ENCODE measurements around the gene TRAK1.
A peak's percentile ranks its signal among the peaks of the same experiment; 100 is the strongest.
"Not testable (repeated sequence)": the region's sequence is repeated elsewhere in the genome, so short reads cannot be mapped to it uniquely, and the experiment has no call there.

The TRAK1 gene

DNA sequence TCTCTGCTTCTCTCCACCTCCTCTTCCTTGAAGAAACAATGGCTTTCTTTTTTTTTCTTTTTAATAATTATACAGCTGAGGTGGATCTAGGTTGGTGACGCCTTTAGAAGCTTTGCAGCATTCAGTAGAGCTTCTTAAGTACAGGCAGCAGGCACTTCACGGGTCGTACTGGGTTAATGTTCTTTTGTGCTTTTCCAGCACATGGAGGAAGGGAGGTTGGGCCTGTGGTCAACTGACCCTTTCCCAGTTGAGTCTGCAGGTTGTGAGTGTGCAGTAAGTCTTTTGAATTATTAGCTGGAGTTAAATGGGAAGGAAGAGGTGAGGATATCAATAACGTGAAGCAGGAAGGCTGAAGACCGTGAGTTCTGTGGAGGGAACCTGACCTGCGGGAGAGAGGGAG lies 7.0 kb downstream of the TRAK1 start:
- DNase-seq, result no peak

DNA sequence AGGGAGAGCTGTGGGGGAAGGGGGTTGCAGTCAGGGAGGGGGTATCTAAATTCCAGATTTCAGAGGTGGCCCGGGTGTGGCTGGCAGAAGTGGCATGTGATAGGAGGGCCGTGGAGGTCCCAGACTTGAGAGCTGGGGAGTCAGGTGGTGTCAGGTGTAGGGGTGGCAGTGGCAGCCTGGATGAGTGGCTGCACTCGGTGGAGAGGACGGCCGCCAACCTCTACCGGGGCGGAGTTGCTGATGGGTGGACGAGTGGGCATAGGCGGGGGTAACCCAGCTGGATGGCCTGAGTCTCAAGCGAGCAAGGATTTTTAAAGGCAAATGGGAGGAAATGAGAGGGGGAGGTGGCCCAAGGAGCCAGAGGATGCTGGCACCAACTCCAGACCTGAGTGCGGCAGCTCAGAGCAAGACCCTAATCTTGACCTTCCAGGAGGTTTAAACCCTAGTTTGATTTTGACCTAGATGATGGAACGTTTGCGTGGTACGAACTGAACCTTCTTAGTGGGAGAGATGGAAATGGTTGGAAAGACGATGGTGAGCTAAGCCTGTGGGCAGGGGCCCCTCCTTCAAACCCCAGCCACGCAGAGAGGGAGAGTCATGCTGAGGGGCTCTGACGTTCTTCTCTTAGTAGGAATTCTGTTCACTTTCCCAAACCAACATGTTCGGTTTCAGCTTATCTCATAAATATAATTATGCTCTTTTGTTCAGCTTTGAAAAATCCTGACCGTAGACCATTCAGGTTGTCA lies 8.0 kb downstream of the TRAK1 start:
- no peak for DNase-seq

GRCh38 chr3:42101048-42101447 lies 9.9 kb downstream of the TRAK1 start:
- peak; percentile 83 for DNase-seq

DNA sequence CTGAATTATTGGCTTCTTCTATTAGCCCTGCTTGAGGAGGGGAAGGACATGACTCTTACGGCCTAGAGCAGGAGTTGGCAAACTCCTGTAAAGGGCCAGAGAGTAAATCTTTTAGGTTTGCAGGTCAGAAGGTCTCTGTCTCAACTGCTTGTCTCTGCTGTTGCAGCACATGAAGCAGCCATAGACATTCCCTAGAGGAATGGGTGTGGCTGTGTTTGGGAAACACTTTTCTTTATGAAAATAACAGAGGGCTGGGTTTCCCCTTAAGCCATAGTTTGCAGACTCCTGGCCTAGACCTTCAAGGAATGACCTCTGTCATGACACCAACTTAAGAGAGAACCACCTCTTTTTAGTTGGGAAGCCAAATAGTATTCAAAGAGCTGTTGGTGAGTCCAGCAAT lies 10.3 kb downstream of the TRAK1 start:
- no peak for DNase-seq

- peak; percentile 58 for DNase-seq
Observed at GRCh38 chr3:42102571-42102970, 11.4 kb downstream of the TRAK1 start.

DNA sequence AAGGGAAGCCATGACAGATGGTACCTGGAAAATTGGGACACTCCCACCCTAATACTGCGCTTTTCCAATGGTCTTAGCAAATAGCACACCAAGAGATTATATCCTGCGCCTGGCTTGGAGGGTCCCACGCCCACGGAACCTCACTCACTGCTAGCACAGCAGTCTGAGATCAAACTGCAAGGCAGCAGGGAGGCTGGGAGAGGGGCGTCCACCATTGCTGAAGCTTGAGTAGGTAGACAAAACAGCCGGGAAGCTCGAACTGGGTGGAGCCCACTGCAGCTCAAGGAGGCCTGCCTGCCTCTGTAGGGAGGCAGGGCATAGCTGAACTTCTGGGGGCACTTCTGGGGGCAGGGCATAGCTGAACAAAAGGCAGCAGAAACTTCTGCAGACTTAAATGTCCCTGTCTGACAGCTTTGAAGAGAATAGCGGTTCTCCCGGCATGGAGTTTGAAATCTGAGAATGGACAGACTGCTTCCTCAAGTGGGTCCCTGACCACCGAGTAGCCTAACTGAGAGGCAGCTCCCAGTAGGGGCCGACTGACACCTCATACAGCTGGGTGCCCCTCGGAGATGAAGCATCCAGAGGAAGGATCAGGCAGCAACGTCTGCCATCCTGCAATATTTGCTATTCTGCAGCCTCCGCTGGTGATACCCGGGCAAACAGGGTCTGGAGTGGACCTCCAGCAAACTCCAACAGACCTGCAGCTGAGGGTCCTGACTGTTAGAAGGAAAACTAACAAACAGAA lies 12.9 kb downstream of the TRAK1 start:
- DNase-seq, result not testable (repeated sequence)

GRCh38 chr3:42105994-42106393 lies 14.8 kb downstream of the TRAK1 start:
- DNase-seq, result not testable (repeated sequence)

DNA sequence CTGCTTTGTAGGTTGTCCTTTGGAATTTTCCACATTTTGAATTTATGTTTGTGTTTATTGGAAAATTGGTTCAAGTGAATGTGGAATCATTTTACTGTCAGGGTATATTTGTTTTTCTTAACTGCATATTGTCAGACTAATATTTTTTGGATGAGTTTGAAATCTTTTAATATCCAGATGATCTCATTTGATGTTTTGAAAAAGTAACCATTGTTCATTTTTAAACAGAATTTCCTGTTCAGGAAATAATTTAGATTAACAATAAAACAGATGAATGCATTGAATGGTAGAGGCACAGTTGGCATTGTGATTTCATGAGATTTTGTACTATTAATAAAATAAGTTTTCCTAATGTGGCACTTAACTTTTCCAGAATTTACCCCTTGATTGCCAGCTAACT lies 15.5 kb downstream of the TRAK1 start:
- DNase-seq, result no peak

GRCh38 chr3:42110631-42111030 lies 19.5 kb downstream of the TRAK1 start:
- no peak for DNase-seq

DNA sequence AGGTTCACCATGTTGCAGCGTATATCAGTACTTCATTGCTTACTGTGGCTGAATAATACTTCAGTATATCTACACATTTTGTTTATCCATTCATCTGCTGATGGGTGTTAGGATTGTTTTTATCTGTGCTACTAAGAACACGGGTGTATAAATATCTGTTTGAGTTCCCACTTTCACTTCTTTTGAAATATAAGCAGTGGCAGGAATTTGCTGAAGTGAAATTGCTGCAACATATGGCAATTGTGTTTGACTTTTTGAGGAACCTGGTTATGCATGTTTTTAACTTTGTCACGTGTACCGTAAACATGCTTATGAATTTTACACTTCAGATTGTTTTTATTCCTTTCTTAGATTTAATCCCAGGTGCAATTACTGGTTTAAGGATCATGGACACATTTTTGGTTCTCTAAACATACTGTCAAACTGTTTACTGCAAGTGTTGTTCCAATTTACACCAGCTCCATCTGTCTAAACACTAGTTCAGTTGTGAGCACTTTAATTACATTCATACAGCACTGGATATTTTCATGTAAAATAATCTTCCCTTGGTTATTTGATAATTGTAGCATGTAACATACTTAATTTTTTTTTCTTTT lies 23.1 kb downstream of the TRAK1 start:
- DNase-seq, result no peak

GRCh38 chr3:42115215-42115614 lies 24.1 kb downstream of the TRAK1 start:
- DNase-seq, result no peak

DNA sequence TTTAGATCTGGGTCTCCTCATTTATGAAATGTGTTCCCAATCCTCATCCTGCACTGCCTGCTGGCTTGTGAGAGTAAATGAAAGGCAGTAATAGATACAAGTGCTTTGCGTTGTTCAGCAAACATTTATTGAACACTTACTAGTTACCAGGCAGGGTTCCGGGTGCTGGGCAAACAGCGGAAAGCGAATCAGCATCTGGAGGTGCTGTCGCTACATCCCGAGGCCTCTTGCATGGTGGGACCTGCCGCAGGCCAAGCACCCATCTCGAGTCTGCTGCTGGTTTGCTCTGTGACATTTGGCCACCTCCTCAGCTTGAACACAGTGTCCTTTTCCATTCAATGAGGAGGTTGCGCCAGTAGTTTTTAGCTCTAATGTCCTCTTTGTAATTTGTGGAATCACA lies 24.8 kb downstream of the TRAK1 start:
- no peak for DNase-seq

- DNase-seq, result peak; percentile 37
Observed at GRCh38 chr3:42116466-42116865, 25.3 kb downstream of the TRAK1 start.

DNA sequence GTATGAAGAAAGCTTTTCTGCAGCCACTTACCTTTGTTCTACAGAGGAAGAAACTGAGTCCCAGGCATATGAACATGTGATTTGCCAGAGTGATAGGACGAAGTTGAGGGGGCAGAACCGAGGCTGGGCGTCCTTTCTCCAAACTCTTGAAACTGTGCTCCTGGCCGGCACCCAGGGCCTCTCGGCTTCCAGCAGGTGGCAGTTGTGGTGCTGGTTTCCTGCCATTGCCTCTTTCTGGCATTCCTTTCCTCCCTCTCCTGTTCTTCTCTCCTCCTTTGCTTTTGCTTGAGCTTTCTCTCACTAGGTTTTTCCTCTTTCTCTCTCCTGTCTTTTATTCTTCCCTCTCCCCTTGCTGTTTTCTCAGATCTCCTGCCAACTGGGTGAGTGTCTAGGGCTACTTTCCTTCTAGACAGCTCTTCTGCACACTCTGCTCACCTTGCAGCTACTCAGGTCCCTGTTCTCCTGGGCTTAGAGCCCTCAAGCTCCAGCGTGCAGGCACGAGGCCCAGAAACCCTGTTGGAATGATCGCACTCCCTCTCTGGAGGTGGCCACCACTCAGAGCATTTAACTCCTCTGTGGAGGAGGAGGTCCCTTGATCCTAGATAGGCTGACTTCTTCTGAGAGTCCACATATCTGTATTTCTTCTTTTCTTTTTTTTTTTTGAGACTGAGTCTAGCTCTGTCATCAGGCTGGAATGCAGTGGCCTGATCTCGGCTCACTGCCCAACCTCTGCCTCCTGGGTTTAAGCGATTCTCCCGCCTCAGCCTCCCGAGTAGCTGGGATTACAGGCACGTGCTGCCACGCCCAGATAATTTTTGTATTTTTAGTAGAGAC lies 26.2 kb downstream of the TRAK1 start:
- DNase-seq, result peak; percentile 89

DNA sequence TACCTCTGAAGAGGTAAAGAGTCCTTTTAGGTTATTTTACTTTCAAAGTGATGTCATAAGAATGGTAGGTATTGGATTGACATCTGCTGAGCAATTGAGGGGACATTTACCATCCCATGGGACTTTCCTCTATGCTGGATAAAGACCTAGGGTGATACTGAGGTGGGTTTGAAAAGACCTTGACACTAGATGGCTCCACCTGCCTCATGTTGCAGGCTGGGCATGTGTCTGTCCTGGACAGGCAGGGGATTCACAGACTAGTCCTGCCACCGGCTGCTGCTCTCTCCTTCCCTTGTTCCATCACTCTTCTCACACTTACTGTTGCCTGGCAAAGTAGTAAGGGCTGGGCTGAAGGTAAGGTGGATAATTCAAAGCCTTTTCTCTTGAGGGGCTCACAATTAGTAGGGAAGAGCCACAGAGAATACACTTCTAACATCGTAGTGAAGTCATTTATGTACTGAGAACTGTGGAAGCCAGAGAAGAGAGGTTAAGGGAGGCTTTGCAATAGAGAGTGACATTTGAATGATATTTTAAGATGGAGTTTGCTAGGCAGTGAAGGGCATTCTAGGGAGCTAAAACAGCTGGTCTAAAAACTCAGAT lies 27.7 kb downstream of the TRAK1 start:
- peak; percentile 46 for DNase-seq

- DNase-seq, result peak; percentile 24
Observed at GRCh38 chr3:42119561-42120355, 28.6 kb downstream of the TRAK1 start.

DNA sequence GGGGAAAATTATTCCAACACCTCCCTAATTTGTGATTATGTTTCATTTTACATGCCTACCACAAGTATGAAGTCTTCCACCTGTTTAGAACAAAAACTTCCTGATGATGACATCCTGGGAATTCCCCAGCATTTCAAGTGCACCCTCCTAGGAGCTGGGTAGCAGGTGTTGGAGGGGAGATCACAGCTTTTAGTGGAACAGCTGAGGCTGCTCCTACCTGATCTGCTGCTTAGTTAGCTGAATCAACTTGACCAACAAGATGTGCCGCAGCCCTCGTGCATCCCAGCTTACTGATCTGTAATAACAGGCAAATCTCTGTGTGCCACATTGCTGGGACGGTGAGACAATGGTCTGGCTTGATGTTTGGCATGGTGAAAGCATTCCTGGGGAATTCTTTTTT lies 29.7 kb downstream of the TRAK1 start:
- no peak for DNase-seq

- DNase-seq, result no peak
Observed at GRCh38 chr3:42122261-42123011, 31.3 kb downstream of the TRAK1 start.

- DNase-seq, result peak; percentile 52
Observed at GRCh38 chr3:42123012-42123581, 31.9 kb downstream of the TRAK1 start.

DNA sequence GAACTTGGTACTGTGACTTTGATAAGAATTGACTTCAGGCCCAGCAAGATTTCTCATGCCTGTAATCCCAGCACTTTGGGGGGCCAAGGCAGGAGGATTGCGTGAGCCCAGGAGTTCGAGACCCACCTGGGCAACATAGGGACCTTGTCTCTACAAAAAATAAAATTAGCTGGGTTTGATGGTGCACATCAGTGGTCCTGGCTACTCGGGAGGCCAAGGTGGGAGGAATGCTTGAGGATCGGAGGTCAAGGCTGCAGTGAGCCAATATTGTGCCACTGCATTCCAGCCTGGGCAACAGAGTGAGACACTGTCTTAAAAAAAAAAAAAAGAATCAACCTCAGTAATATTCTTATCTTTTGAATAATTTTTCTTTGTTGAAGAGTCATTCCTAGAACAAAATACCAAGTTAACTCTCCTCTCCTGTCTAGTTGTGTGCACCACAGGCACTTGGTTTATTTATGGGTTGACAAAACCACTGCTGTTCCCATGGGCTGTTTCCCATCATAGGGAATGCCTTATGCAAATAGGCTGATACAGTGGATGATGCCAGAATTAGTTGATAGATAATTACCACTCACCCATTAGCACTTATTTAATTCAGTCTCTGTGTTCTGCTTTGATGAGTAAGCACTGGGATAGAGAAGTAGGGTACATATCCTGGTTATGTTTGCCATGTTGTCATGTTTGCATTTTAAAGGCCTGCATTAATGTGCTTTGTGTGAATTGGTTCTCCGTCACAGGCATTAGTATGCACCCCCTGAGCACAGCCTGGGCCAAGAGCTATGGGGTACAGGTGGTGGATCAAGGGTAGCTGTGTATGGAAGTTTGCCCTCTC lies 32.9 kb downstream of the TRAK1 start:
- DNase-seq, result no peak

All from fibroblast of upper back skin (primary cell).